BE2C (cell line): Measurements from ENCODE around the gene COX6B1.
"Not testable (repeated sequence)": the region's sequence is repeated elsewhere in the genome, so short reads cannot be mapped to it uniquely, and the experiment has no call there.

Source experiments
- DNase-seq: peaks from one replicate; pipeline ENCODE4 v3.0.0-alpha.2; 2020
- H3K27me3 ChIP-seq: fragments of 250-450 bp; sonication (Bioruptor Pico); 2 replicates; pipeline ENCODE4 v1.5.1; 2020; ENCODE audit warnings: mild to moderate bottlenecking
- H3K36me3 ChIP-seq: fragments of 250-450 bp; sonication (Bioruptor Pico); 2 replicates; pipeline ENCODE4 v1.5.1; 2020; ENCODE audit warnings: mild to moderate bottlenecking
- H3K4me1 ChIP-seq: fragments of 250-450 bp; sonication (Bioruptor Pico); 2 replicates; pipeline ENCODE4 v1.5.1; 2020
- H3K4me3 ChIP-seq: 2 replicates; pipeline ENCODE4 v1.5.1; 2011; ENCODE audit warnings: low read depth, low read length
- H3K9me3 ChIP-seq: fragments of 250-450 bp; sonication (Bioruptor Pico); 2 replicates; pipeline ENCODE4 v1.5.1; 2020
- TF ChIP-seq, protein P1 (sequence below): IDR thresholded peaks from 2 replicates; pipeline ENCODE4 v1.5.1; 2012; ENCODE audit warnings: mild to moderate bottlenecking, low read depth, low read length

Gene COX6B1

DNA sequence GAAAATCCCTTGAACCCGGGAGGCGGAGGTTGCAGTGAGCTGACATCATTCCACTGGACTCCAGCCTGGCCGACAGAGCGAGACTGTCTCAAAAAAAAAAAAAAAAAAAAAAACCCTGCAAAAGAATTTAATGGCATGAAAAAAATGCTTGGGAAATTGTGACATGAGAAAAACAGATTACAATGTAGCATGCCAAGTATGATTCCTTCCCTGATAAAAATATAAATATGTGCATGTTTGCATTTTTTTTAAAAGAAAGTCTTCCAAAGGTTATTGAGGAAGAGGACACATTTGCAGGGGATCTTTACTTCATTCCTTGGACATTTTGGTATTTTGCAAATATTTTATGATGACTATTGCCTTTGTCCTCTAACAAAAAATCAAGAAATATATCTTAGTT, 41.7 kb downstream of the COX6B1 start:
- H3K36me3 ChIP-seq = no peaks in the 10 kb centered on the region
- H3K4me1 ChIP-seq = no peaks in the 10 kb centered on the region
- H3K4me3 ChIP-seq = no peak overlapping the region
- H3K27me3 ChIP-seq = peaks cover 4% of the 10 kb centered on the region; the same call in 1 of the 2 replicates
- DNase-seq = no peak
- TF ChIP-seq, protein P1, sequence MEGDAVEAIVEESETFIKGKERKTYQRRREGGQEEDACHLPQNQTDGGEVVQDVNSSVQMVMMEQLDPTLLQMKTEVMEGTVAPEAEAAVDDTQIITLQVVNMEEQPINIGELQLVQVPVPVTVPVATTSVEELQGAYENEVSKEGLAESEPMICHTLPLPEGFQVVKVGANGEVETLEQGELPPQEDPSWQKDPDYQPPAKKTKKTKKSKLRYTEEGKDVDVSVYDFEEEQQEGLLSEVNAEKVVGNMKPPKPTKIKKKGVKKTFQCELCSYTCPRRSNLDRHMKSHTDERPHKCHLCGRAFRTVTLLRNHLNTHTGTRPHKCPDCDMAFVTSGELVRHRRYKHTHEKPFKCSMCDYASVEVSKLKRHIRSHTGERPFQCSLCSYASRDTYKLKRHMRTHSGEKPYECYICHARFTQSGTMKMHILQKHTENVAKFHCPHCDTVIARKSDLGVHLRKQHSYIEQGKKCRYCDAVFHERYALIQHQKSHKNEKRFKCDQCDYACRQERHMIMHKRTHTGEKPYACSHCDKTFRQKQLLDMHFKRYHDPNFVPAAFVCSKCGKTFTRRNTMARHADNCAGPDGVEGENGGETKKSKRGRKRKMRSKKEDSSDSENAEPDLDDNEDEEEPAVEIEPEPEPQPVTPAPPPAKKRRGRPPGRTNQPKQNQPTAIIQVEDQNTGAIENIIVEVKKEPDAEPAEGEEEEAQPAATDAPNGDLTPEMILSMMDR = no peak
- no peaks in the 10 kb centered on the region for H3K9me3 ChIP-seq

DNA sequence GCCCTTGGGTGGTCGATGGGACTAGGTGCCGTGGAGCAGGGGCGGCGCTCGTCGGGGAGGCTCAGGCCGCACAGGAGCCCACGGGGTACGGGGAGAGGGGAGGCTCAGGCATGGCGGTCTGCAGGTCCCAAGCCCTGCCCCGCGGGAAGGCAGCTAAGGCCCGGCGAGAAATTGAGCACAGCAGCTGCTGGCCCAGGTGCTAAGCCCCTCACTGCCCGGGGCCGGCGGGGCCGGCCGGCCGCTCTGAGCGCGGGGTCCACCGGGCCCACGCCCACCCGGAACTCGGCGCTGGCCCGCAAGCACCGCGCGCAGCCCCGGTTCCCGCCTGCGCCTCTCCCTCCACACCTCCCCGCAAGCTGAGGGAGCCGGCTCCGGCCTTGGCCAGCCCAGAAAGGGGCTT, 43.0 kb downstream of the COX6B1 start:
- H3K36me3 ChIP-seq, H3K9me3 ChIP-seq, H3K4me1 ChIP-seq, H3K27me3 ChIP-seq, DNase-seq, H3K4me3 ChIP-seq: not testable (repeated sequence)

DNA sequence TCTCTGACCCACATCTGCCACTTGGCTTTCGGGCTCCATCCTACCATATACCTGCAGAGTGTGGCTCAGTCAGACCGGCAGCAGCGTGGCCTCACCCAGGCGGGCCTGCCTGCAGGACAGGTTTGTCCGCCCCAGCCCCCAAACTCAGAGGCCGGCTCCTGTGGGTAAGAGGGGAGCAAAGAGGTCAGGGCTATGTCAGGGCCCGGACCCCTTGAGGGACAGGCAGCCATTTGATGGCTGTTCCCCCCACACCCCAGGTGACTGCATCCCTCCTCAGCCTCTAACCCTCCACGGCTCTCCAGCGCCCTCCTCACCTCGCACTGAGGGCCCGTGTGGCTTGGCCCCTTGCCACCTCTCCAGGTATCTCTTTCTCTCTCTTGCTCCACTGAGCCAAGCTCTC, 43.9 kb downstream of the COX6B1 start:
- H3K4me3 ChIP-seq = no peak overlapping the region
- no peaks in the 10 kb centered on the region for H3K36me3 ChIP-seq
- H3K9me3 ChIP-seq = no peaks in the 10 kb centered on the region
- no peaks in the 10 kb centered on the region for H3K4me1 ChIP-seq
- H3K27me3 ChIP-seq = peaks cover 4% of the 10 kb centered on the region; the same call in 1 of the 2 replicates
- TF ChIP-seq, protein P1 = no peak
- no peak for DNase-seq

DNA sequence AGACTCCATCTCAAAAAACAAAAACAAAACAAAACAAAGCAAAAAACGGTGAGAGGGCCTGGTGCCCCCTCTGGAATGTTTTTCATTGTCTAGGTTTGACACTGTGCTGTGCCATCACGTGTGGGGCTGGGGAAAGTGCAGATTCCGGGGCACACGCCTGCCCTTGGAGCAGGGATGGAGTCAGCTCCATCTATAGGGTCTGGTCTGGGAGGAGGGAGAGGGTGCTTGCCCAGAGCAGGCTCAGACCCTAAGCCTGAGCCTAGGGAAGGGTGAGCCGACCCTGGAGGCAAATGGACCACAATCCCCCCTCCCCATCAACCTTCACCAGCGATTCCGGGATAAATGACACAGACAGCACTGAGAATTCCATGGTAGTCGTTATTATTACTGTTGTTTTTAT, 45.3 kb downstream of the COX6B1 start:
- no peak for DNase-seq
- Histone ChIP-seq H3K9me3 (no peaks in the 10 kb centered on the region), H3K4me3 (no peak overlapping the region), H3K27me3 (peaks cover 4% of the 10 kb centered on the region; the same call in 1 of the 2 replicates), H3K4me1 (no peaks in the 10 kb centered on the region), H3K36me3 (no peaks in the 10 kb centered on the region)
- TF ChIP-seq, protein P1 = no peak

DNA sequence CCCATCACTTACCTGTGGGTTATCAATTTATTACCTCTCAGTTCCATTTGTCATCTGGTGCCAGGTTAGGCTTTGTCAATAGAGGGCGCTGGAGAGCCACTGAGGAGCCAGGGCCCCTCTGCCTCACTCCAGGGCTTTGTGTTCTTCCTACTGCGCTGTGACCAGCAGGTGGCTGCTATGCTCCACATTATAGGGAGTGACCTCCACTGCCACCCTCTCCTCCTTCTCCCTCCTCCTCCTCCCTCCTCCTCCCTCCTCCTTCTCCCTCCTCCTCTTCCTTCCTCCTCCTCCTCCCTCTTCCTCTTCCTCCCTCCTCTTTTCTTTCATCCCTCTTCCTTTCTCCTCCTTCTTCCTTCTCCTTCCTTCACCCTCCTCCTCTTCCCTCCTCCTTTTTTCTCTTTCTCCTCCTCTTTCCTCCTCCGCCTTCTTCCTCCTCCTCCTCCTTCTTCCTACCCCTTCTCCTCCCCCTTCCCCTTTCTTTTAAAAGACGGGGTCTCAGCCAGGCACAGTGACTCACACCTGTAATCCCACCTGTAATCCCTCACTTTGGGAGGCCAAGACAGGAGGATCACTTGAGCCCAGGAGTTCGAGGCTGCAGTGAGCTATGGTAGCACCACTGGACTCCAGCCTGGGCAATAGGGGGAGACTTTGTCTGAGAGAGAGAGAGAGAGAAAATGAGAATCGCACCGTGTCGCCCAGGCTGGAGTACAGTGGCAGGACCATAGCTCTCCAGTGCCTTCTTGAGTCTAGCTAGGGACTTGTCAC, 45.9 kb downstream of the COX6B1 start:
- H3K36me3 ChIP-seq = no peaks in the 10 kb centered on the region
- no peaks in the 10 kb centered on the region for H3K9me3 ChIP-seq
- DNase-seq = peak; percentile 90
- TF ChIP-seq, protein P1 = peak; percentile 100
- no peak overlapping the region for H3K4me3 ChIP-seq
- H3K27me3 ChIP-seq = peaks cover 4% of the 10 kb centered on the region; the same call in 1 of the 2 replicates
- H3K4me1 ChIP-seq = no peaks in the 10 kb centered on the region

DNA sequence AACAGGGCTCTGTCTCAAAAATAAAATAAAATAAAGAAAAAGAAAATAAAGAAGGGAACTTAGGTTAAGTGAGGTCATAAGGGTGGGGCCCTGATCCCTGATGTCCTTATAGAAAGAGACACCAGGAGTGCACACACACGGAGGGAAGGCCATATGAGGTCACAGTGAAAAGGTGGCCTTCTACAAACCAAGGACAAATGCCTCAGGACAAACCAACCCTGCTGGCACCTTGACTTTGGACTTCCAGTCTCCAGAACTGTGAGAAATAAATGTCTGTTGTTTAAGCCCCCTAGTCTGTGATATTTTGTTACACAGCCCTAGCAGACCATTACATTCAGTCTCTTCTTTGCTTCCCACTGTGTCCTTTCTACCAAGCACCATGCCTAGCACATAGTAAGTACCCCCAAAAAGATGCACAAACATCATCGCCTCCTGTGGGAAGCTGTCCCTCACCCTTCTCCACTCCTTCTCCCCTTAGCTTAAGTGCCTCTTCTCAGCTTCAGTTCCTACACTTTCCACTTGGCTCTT, 47.8 kb downstream of the COX6B1 start:
- DNase-seq = no peak
- no peaks in the 10 kb centered on the region for H3K4me1 ChIP-seq
- H3K9me3 ChIP-seq = no peaks in the 10 kb centered on the region
- no peak overlapping the region for H3K4me3 ChIP-seq
- no peaks in the 10 kb centered on the region for H3K36me3 ChIP-seq
- no peaks in the 10 kb centered on the region for H3K27me3 ChIP-seq
- TF ChIP-seq, protein P1 = no peak
